HCT116 (cell line): ENCODE measurements around the gene PHOSPHO2. TPM values are rescaled to one million over a fixed set of nuclear protein-coding genes. Genes with fewer than 3 reads are reported as not detected.

ENCODE experiments used
- ATAC-seq: fragments of 200-7000 bp; cut with Tn5 transposase; 2 replicates; pipeline ENCODE4 v1.9.1; 2020; ENCODE audit warnings: mild to moderate bottlenecking, moderate library complexity
- BruUV-seq: library from RNA; stranded (reverse); fragments of 400-500 nt; replicated peaks from 2 replicates; lab custom pipeline; 2021; lab: Mats Ljungman, UMichigan
- CTCF ChIA-PET: fragments of 300-600 bp; sonication (Branson Sonifier 250); formaldehyde crosslinking; loops from one replicate; lab custom pipeline; 2021; ENCODE audit warnings: antibody characterized with exemption; lab: Charles Lee
- POLR2A ChIA-PET: fragments of 300-600, 350-600 bp; sonication (Branson Sonifier 250); formaldehyde crosslinking; loops from one replicate; lab custom pipeline; 2021; ENCODE audit warnings: antibody characterized with exemption; lab: Charles Lee
- RAD21 ChIA-PET, 2 experiments: fragments of 300-600 bp; sonication (Branson Sonifier 250); formaldehyde crosslinking; loops; one replicate each; lab custom pipeline; 2023; ENCODE audit warnings: low total read pairs in 2 of 2; ENCODE audit not compliant: uncharacterized antibody in 2 of 2, unreplicated experiment in 2 of 2, low non-redundant PET in 1 of 2; lab: Charles Lee
- DNase-seq: peaks from one replicate; pipeline ENCODE4 v3.0.0-alpha.2; 2010; ENCODE audit warnings: low read depth, low spot score
- H2AFZ ChIP-seq: fragments of 200-600 bp; shearing (Covaris generic), sonication (generic); 2 replicates; pipeline ENCODE4 v1.6.1; 2017; ENCODE audit warnings: low read depth, mixed run types, mixed read lengths, antibody characterized with exemption, low read length; ENCODE audit not compliant: poor library complexity, severe bottlenecking
- H3K27ac ChIP-seq: 2 replicates; pipeline ENCODE4 v1.5.1; 2012; ENCODE audit warnings: low read depth, low read length
- H3K27me3 ChIP-seq: fragments of 200-600 bp; sonication (generic); 2 replicates; pipeline ENCODE4 v1.6.1; 2016; ENCODE audit warnings: mixed run types, low read length, mixed read lengths; ENCODE audit not compliant: insufficient read depth
- H3K36me3 ChIP-seq, 2 experiments: fragments of 200-500 bp in 1 of 2; fragments of 200-600 bp in 1 of 2; sonication (Bioruptor generic) in 1 of 2; sonication (generic) in 1 of 2; 2 replicates each; pipeline versions ENCODE4 v1.5.1 to v1.6.1; 2014 to 2016; ENCODE audit warnings: low read length in 2 of 2, inconsistent platforms in 1 of 2, mixed read lengths in 1 of 2, mixed run types in 1 of 2; ENCODE audit not compliant: insufficient read depth in 2 of 2, control insufficient read depth in 1 of 2
- H3K4me1 ChIP-seq, 2 experiments: fragments of 200-600 bp in 1 of 2; sonication (generic) in 1 of 2; 2 replicates each; pipeline versions ENCODE4 v1.5.1 to v1.6.1; 2012 to 2017; ENCODE audit warnings: low read length in 2 of 2, inconsistent platforms in 1 of 2, mild to moderate bottlenecking in 1 of 2, mixed read lengths in 1 of 2, mixed run types in 1 of 2, moderate library complexity in 1 of 2; ENCODE audit not compliant: insufficient read depth in 2 of 2, control insufficient read depth in 1 of 2
- H3K4me2 ChIP-seq: fragments of 200-600 bp; sonication (generic); 2 replicates; pipeline ENCODE4 v1.6.1; 2017; ENCODE audit warnings: mixed run types, low read length, mixed read lengths
- H3K4me3 ChIP-seq, 2 experiments: fragments of 200-600 bp in 1 of 2; sonication (generic) in 1 of 2; replicated peaks in 1 of 2; 2 replicates each; pipeline ENCODE4 v1.5.1; 2011 to 2016; ENCODE audit warnings: low read length in 2 of 2, control low read depth in 1 of 2, low read depth in 1 of 2, mild to moderate bottlenecking in 1 of 2, mixed read lengths in 1 of 2, mixed run types in 1 of 2
- H3K79me2 ChIP-seq: fragments of 200-600 bp; sonication (generic); 2 replicates; pipeline ENCODE4 v1.6.1; 2017; ENCODE audit warnings: mild to moderate bottlenecking, mixed run types, low read length, moderate library complexity, mixed read lengths; ENCODE audit not compliant: insufficient read depth
- H3K9ac ChIP-seq: fragments of 200-600 bp; sonication (generic); 2 replicates; pipeline ENCODE4 v1.6.1; 2016; ENCODE audit warnings: low read length, mixed read lengths
- H3K9me2 ChIP-seq: fragments of 200-600 bp; sonication (generic), shearing (Covaris generic); 2 replicates; pipeline ENCODE4 v1.6.1; 2017; ENCODE audit warnings: mixed run types, mild to moderate bottlenecking, moderate library complexity; ENCODE audit not compliant: insufficient read depth
- H3K9me3 ChIP-seq, 2 experiments: fragments of 200-500 bp in 1 of 2; fragments of 200-600 bp in 1 of 2; sonication (Bioruptor generic) in 1 of 2; sonication (generic) in 1 of 2; 2 replicates each; pipeline ENCODE4 v1.6.1; 2014 to 2017; ENCODE audit warnings: low read length in 2 of 2, mixed read lengths in 2 of 2, inconsistent platforms in 1 of 2, low read depth in 1 of 2, mild to moderate bottlenecking in 1 of 2, mixed run types in 1 of 2, moderate library complexity in 1 of 2; ENCODE audit not compliant: control insufficient read depth in 1 of 2, insufficient read depth in 1 of 2
- H4K20me1 ChIP-seq: fragments of 200-600 bp; sonication (generic), shearing (Covaris generic); 2 replicates; pipeline ENCODE4 v1.6.1; 2017; ENCODE audit warnings: mixed run types, mild to moderate bottlenecking, moderate library complexity; ENCODE audit not compliant: insufficient read depth
- CBX3 ChIP-seq: IDR thresholded peaks from 2 replicates; pipeline ENCODE4 v1.6.1; 2012; ENCODE audit warnings: low read depth
- CEBPB ChIP-seq: IDR thresholded peaks from 2 replicates; pipeline ENCODE4 v1.6.1; 2012; ENCODE audit warnings: low read depth
- ELF1 ChIP-seq: IDR thresholded peaks from 2 replicates; pipeline ENCODE4 v1.6.1; 2012; ENCODE audit warnings: low read depth, borderline replicate concordance
- EZH2 ChIP-seq: fragments of 200-600 bp; sonication (generic); IDR thresholded peaks from 2 replicates; pipeline ENCODE4 v1.6.1; 2017; ENCODE audit warnings: antibody characterized with exemption, mixed run types
- JUND ChIP-seq: IDR thresholded peaks from 2 replicates; pipeline ENCODE4 v1.6.1; 2012
- POLR2A ChIP-seq: IDR thresholded peaks from 2 replicates; pipeline ENCODE4 v1.7.0; 2011; ENCODE audit warnings: borderline replicate concordance; ENCODE audit not compliant: insufficient read depth, insufficient read length; ENCODE audit errors: extremely low read depth
- POLR2AphosphoS5 ChIP-seq: IDR thresholded peaks from 2 replicates; pipeline ENCODE4 v1.6.1; 2011; ENCODE audit warnings: mild to moderate bottlenecking, low read depth, low read length, moderate library complexity
- RAD21 ChIP-seq: IDR thresholded peaks from 2 replicates; pipeline ENCODE4 v1.6.1; 2012; ENCODE audit warnings: low read depth, mild to moderate bottlenecking
- SIN3A ChIP-seq: IDR thresholded peaks from 2 replicates; pipeline ENCODE4 v1.6.1; 2012; ENCODE audit warnings: low read depth
- SRF ChIP-seq: IDR thresholded peaks from 2 replicates; pipeline ENCODE4 v1.6.1; 2012; ENCODE audit warnings: low read depth
- TCF7L2 ChIP-seq: IDR thresholded peaks from 2 replicates; pipeline ENCODE4 v1.7.0; 2011; ENCODE audit warnings: borderline replicate concordance, inconsistent platforms; ENCODE audit not compliant: insufficient read depth, insufficient read length; ENCODE audit errors: extremely low read depth
- YY1 ChIP-seq: IDR thresholded peaks from 2 replicates; pipeline ENCODE4 v1.6.1; 2011; ENCODE audit warnings: low read length, low read depth, moderate library complexity, mild to moderate bottlenecking; ENCODE audit not compliant: insufficient replicate concordance; ENCODE audit errors: extremely low read depth
- ZFX ChIP-seq: fragments of 450-650 bp; IDR thresholded peaks from 2 replicates; pipeline ENCODE4 v1.6.1; 2017
- ZNF274 ChIP-seq: fragments of 200-500 bp; sonication (Bioruptor generic); IDR thresholded peaks from 2 replicates; pipeline ENCODE4 v1.6.1; 2014; ENCODE audit warnings: mild to moderate bottlenecking, low read depth, low read length, inconsistent platforms
- intact Hi-C: fragments of 100-400 bp; cut with micrococcal nuclease; formaldehyde crosslinking; loops from 2 replicates; pipeline ENCODE4 v1.10.0; 2022
- total RNA-seq: library from RNA; stranded (reverse); gene quantifications from one replicate; pipeline ENCODE4 v1.2.1, GENCODE V29; 2021; ENCODE audit not compliant: unreplicated experiment
- TF ChIP-seq, protein P1 (sequence below): IDR thresholded peaks from 2 replicates; pipeline ENCODE4 v1.6.1; 2012
- TF ChIP-seq, protein P2 (sequence below): IDR thresholded peaks from 2 replicates; pipeline ENCODE4 v1.6.1; 2012
- TF ChIP-seq, protein P3 (sequence below): IDR thresholded peaks from 2 replicates; pipeline ENCODE4 v1.6.1; 2012; ENCODE audit warnings: low read depth
- TF ChIP-seq, protein P4 (sequence below): IDR thresholded peaks from 2 replicates; pipeline ENCODE4 v1.6.1; 2011; ENCODE audit warnings: mild to moderate bottlenecking, low read length, moderate library complexity; ENCODE audit not compliant: insufficient replicate concordance; ENCODE audit errors: extremely low read depth
- TF ChIP-seq, protein P5 (sequence below), 3 experiments: fragments of 200-600 bp in 1 of 3; sonication (generic) in 1 of 3; IDR thresholded peaks in 2 of 3; conservative IDR thresholded peaks in 1 of 3; 2 replicates each; pipeline ENCODE4 v1.5.1; 2012 to 2017; ENCODE audit warnings: low read depth in 2 of 3, low read length in 2 of 3, antibody characterized with exemption in 1 of 3, borderline replicate concordance in 1 of 3, control low read depth in 1 of 3, mild to moderate bottlenecking in 1 of 3, mixed read lengths in 1 of 3, mixed run types in 1 of 3, moderate library complexity in 1 of 3; ENCODE audit not compliant: insufficient read depth in 1 of 3

The PHOSPHO2 gene
- total RNA-seq, 1 experiment from 2014 or later, result 2.8 TPM

DNA sequence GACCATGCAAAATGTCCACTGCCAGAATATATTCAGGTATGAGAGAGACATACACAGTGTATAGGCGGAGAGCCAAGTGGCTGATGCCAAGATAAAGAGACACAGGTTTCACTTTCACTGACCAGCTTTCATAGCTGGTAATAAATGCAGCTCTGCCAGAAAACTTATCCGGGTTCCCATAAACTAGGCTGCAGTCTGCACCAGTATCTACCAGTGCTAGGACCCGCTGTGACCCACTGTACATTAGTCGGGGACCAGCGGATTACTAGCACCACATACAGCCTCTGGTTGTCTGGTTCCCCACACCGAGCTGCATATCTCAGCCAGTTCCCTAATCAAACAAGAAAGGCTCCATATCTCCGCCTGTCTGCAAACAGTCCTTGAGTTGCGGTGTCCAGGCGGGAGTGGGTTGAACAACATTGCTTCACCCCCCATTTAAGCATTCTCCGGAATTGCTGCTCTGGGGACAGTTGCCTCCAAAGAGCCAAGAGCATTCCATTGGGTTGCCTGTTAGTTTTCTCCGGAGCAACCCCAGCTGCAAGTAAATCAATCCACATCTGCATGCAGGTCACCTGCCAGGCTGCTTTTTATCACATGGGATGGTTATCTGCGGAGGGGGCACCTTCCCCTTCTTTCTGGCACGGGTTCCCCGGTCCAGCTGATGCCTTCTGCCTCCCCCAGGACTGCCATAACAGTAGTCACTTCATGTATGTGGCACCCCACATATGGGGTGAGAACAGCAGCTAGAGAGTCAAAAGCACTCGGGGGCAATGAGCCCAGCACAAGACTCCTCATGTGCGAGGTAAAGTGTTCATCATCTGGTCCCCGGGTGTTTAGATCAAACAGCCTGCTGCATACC, 21.3 kb downstream of the PHOSPHO2 start:
- CTCF ChIA-PET, result no interaction called here
- Histone ChIP-seq H3K4me1 (no peaks in the 10 kb centered on the region), H2AFZ (no peak overlapping the region), H3K36me3 (no peaks in the 10 kb centered on the region), H3K9me3 (no peaks in the 10 kb centered on the region), H3K27ac (no peak overlapping the region), H3K27me3 (no peaks in the 10 kb centered on the region), H3K9me2 (no peaks in the 10 kb centered on the region), H3K9ac (no peak overlapping the region), H4K20me1 (no peaks in the 10 kb centered on the region), H3K4me2 (no peak overlapping the region), H3K79me2 (no peaks in the 10 kb centered on the region), H3K4me3 (no peak overlapping the region)
- ATAC-seq, result no peak
- POLR2A ChIA-PET, result no interaction called here
- no peak for DNase-seq
- RAD21 ChIA-PET, result no interaction called here
- BruUV-seq, result no TSS peak
- intact Hi-C loops, result no loop called here
- TF ChIP-seq CBX3, result no peak
- TF ChIP-seq POLR2A, result no peak
- no peak for TF ChIP-seq JUND
- TF ChIP-seq RAD21, result no peak
- TF ChIP-seq ZNF274, result no peak
- TF ChIP-seq ELF1, result no peak
- no peak for TF ChIP-seq YY1
- TF ChIP-seq, protein P1, sequence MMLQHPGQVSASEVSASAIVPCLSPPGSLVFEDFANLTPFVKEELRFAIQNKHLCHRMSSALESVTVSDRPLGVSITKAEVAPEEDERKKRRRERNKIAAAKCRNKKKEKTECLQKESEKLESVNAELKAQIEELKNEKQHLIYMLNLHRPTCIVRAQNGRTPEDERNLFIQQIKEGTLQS, result no peak
- no peak for TF ChIP-seq POLR2AphosphoS5
- TF ChIP-seq, protein P2, sequence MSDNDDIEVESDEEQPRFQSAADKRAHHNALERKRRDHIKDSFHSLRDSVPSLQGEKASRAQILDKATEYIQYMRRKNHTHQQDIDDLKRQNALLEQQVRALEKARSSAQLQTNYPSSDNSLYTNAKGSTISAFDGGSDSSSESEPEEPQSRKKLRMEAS, result no peak
- no peak for TF ChIP-seq TCF7L2
- TF ChIP-seq, protein P3, sequence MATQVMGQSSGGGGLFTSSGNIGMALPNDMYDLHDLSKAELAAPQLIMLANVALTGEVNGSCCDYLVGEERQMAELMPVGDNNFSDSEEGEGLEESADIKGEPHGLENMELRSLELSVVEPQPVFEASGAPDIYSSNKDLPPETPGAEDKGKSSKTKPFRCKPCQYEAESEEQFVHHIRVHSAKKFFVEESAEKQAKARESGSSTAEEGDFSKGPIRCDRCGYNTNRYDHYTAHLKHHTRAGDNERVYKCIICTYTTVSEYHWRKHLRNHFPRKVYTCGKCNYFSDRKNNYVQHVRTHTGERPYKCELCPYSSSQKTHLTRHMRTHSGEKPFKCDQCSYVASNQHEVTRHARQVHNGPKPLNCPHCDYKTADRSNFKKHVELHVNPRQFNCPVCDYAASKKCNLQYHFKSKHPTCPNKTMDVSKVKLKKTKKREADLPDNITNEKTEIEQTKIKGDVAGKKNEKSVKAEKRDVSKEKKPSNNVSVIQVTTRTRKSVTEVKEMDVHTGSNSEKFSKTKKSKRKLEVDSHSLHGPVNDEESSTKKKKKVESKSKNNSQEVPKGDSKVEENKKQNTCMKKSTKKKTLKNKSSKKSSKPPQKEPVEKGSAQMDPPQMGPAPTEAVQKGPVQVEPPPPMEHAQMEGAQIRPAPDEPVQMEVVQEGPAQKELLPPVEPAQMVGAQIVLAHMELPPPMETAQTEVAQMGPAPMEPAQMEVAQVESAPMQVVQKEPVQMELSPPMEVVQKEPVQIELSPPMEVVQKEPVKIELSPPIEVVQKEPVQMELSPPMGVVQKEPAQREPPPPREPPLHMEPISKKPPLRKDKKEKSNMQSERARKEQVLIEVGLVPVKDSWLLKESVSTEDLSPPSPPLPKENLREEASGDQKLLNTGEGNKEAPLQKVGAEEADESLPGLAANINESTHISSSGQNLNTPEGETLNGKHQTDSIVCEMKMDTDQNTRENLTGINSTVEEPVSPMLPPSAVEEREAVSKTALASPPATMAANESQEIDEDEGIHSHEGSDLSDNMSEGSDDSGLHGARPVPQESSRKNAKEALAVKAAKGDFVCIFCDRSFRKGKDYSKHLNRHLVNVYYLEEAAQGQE, result no peak
- no peak for TF ChIP-seq SIN3A
- TF ChIP-seq SRF, result no peak
- TF ChIP-seq, protein P4, sequence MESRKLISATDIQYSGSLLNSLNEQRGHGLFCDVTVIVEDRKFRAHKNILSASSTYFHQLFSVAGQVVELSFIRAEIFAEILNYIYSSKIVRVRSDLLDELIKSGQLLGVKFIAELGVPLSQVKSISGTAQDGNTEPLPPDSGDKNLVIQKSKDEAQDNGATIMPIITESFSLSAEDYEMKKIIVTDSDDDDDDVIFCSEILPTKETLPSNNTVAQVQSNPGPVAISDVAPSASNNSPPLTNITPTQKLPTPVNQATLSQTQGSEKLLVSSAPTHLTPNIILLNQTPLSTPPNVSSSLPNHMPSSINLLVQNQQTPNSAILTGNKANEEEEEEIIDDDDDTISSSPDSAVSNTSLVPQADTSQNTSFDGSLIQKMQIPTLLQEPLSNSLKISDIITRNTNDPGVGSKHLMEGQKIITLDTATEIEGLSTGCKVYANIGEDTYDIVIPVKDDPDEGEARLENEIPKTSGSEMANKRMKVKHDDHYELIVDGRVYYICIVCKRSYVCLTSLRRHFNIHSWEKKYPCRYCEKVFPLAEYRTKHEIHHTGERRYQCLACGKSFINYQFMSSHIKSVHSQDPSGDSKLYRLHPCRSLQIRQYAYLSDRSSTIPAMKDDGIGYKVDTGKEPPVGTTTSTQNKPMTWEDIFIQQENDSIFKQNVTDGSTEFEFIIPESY, result no peak
- TF ChIP-seq CEBPB, result no peak
- TF ChIP-seq EZH2, result no peak
- TF ChIP-seq, protein P5, sequence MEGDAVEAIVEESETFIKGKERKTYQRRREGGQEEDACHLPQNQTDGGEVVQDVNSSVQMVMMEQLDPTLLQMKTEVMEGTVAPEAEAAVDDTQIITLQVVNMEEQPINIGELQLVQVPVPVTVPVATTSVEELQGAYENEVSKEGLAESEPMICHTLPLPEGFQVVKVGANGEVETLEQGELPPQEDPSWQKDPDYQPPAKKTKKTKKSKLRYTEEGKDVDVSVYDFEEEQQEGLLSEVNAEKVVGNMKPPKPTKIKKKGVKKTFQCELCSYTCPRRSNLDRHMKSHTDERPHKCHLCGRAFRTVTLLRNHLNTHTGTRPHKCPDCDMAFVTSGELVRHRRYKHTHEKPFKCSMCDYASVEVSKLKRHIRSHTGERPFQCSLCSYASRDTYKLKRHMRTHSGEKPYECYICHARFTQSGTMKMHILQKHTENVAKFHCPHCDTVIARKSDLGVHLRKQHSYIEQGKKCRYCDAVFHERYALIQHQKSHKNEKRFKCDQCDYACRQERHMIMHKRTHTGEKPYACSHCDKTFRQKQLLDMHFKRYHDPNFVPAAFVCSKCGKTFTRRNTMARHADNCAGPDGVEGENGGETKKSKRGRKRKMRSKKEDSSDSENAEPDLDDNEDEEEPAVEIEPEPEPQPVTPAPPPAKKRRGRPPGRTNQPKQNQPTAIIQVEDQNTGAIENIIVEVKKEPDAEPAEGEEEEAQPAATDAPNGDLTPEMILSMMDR (IDR thresholded peaks at IDR 0.05 in 2 of 3, conservative IDR thresholded peaks at IDR 0.05 in 1 of 3; ENCODE audit: borderline replicate concordance in 1 of 3, insufficient read depth in 1 of 3, low read depth in 2 of 3, low read length in 2 of 3), result no peak
- TF ChIP-seq ZFX, result no peak
